GM21447 (cell line): Measurements from ENCODE around the gene ALDH1L1.

Experiments
- ATAC-seq: cut with Tn5 transposase; IDR thresholded peaks from one replicate; pipeline ENCODE4 v1.9.1; 2021; ENCODE audit not compliant: unreplicated experiment

The ALDH1L1 gene

GRCh38 chr3:126124148-126124868 is 56.1 kb downstream of the ALDH1L1 start:
- no peak for ATAC-seq

GRCh38 chr3:126121632-126122031 is 58.8 kb downstream of the ALDH1L1 start:
- ATAC-seq, result no peak

- ATAC-seq, result no peak
Measured at GRCh38 chr3:126121074-126121473, 59.3 kb downstream of the ALDH1L1 start.

DNA sequence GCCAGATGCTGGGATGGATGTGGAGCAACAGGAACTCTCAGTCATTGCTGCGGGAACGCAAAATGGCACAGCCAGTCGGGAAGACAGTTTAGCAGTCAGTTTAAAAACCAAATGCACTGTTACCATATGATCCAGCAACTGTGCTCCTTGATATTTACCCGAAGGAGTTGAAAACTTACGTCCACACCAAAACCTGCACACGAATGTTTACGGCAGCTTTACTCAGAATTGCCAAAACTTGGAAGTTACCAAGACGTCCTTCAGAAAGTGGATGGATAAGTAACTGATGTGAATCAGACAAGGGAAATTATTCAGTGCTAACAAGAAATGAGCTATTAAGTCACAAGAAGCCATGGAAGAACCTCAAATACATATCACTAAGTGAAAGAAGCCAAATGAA is 60.4 kb downstream of the ALDH1L1 start:
- no peak for ATAC-seq

- ATAC-seq, result no peak
Measured at GRCh38 chr3:126119008-126119675, 61.2 kb downstream of the ALDH1L1 start.

- no peak for ATAC-seq
Measured at GRCh38 chr3:126118591-126118990, 61.8 kb downstream of the ALDH1L1 start.

DNA sequence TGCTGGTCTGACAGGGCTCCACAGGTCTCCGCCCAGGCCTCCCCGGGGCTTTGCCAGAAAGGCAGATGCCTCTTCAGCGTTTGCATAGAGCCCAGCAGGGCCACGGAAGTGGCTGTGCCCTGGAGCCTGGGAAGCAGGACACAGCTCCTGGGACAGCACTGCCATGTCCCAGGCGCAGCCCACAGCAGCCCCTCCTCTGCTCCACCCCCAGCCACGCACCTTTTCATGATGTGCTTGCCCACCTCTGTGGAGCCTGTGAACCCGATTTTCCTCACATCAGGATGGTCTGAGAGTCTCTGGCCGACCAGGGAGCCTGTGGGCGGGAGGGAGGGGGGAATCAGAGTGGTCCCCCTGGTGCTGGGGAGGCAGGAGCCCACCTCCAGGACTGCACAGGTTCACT is 62.6 kb downstream of the ALDH1L1 start:
- no peak for ATAC-seq

DNA sequence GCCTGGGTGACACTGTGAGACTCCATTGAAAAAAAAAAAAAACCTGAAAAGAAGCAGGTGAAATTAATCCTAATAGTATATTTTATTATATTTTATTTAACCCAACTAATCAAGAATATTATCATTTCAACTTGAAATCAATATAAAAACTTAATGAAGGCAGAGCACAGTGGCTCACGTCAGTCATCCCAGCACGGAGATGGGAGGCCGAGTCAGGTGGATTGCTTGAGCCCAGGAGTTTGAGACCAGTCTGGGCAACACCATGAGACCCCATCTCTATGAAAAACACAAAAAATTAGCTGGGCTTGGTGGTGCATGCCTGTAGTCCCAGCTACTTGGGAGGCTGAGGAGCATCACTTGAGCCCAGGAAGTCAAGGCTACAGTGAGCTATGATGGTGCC is 63.2 kb downstream of the ALDH1L1 start:
- ATAC-seq, result no peak

GRCh38 chr3:126116526-126116925 is 63.9 kb downstream of the ALDH1L1 start:
- no peak for ATAC-seq

- no peak for ATAC-seq
Measured at GRCh38 chr3:126114443-126115386, 65.7 kb downstream of the ALDH1L1 start.

DNA sequence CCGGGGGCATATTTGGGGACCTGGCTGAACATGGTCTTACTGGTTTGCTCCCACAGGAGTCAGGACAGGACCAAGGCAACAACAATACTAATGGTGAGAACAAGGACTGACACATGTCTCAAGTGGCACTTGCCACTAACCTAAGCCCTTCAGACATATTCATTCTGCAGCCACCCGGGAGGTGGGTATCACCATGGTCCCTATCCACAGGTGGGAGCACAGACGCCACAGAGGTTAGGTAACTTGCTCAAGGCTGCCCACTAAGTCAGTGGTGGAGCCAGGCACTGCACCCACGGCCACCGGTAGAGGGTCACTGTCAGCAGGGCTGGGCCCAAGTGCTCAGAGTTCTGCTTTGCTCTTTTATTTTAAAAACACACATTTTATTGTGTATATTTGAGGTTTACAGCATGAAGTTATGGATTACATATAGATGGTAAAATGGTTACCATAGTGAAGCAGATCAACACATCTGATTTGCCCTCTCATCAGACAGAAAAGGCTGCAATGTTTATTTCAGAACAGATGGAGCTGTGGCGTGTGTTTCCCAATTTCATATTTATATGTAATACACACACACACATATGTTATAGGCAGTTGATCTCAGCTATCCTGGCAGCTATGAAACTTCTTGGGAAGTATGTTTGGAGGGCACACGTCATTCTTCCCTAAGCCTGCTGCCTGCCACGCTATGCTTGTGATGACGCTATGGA is 66.5 kb downstream of the ALDH1L1 start:
- no peak for ATAC-seq

GRCh38 chr3:126113238-126113555 is 67.2 kb downstream of the ALDH1L1 start:
- ATAC-seq, result no peak

DNA sequence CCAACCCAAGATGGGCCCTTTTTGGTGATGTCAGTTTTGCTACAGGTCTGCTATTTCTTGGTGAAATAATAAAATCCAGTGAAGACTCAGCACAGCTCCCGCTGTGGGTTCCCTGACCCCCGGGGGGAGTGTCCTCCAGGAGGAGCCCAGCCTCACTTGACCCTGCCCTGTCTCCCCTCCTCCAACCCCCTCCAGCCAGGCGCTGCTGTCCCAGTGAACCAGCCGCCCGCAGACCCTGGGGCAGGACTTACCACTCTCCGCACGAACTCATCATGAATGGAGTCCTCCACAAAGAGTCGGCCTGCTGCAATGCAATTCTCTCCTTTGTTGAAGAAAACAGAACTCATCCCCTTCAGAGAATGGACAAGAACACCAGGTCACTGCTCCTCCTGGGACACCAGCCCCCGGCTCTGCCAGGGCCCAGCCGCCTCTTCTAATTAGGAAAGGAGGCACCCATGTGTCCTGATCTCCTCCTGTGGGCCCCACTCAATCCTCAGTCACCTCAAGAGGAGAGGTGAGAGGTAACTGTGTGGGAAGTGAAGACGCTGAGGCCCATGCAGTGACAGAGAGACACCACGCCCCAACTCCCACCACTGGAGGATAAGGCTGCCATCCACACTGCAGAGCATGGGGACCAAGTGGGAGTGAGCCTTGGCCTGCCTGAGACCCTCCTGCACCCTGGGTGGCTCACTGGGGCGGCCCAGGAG is 67.7 kb downstream of the ALDH1L1 start:
- no peak for ATAC-seq

DNA sequence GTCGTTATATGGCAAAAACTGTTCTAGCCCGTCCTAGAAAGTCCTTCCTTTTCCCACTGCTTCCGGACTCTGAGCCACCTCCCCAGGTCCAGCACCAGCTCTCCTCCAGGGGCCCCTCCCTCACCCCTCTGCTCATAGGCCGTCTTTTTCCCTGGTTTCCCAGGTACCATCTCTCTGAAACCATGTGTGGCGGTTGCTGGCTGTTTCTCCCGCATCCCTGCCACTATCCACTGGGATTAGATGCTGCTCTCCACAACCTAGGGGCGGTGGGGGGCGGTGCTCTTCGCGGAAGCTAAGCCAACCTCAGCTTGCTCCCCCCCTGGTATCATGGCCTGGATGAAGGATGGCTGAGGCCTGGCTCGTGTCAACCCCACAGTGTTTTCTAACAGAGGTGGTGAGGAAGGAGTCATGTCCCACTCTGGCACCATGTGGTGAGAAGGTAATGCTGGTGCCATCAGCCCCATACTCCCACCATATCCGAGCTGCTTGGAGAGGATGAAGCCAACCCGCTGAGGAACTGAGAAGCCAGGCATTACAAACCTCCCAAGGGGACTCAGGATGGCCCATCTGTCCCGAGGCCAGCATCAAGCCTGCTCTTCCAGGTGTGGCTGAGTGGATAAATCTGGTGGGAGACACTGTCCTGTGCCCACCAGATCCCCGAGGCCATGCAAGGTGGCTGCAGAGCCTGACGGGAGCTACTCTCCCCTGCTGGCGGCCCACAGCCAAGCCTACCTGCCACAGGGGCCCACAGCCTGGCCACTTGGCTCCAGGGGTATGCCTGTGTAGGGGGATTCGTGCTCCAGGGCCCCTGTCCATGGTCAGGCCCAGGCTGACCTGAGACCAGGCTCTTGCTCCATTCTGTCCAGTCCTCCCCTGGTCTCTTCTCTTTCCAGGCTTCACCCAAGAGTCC is 68.6 kb downstream of the ALDH1L1 start:
- ATAC-seq, result no peak

- ATAC-seq, result no peak
Measured at GRCh38 chr3:126111126-126111551, 69.2 kb downstream of the ALDH1L1 start.

- ATAC-seq, result no peak
Measured at GRCh38 chr3:126110431-126111125, 69.8 kb downstream of the ALDH1L1 start.

DNA sequence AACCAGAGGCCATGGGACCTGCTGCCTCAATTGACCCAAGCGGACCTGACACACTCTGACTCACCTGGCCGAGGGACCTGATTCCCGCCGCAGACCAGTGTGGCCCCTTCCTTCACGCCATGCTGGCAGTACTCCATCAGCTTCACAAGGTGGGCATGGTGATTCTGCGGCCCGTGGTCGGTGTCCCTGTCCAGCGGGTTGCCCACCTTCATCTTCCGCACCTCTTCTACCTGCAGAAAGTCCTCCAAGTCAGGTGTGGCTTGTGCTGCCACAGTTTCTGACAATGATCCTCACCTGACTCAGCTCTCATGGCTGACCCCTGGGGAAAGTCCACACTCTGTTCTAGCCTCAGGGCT is 70.5 kb downstream of the ALDH1L1 start:
- ATAC-seq, result no peak

DNA sequence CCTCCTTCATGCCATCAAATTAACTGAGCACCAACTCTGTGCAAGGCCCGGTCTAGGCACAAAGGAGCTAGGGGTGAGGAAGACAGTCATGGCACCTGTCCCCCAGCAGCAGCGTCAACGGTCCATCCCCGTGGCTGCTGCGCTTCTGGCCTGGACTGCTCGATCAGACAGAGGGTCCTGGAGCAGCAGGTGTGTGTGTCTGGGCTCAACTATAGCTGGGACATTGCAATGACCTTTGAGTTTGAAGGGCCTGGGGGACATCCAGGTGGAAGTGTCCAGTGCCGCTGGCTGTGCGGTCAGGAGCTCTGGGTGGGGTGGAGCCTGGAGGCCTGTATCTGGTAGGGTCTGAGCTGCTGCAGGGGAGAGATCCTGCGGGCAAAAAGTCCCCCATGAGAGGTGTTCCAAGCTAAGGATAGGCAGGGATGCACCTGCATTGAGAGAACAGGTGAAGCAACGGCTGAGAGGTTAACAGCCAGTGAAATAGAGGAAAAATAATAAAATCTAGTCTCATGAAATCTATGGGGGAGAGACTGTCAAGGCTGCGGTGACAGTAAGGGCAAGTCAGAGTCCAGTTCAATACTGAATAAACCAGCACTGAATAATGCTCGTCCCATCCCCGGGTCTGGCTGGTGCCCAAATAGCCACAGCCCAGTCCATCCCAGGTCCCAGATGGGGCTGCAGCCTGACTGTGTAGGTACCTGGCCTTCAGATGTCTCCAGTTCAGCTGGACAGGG is 71.1 kb downstream of the ALDH1L1 start:
- ATAC-seq, result no peak
